MCF 10A (cell line): ENCODE measurements around the gene MTA3. TPM values are rescaled to one million over a fixed set of nuclear protein-coding genes. Genes with fewer than 3 reads are reported as not detected.
A peak's percentile ranks its signal among the peaks of the same experiment; 100 is the strongest.

ENCODE experiments used
- BruUV-seq: library from RNA; stranded (reverse); fragments of 400-500 nt; replicated peaks from 2 replicates; lab custom pipeline; 2021; lab: Mats Ljungman, UMichigan
- CTCF ChIA-PET: fragments of 300-600 bp; sonication (Branson Sonifier 250); formaldehyde crosslinking; extraction: SDS; loops from one replicate; lab custom pipeline; 2021; ENCODE audit warnings: antibody characterized with exemption, inconsistent platforms; lab: Yijun Ruan, JAX
- POLR2A ChIA-PET: fragments of 300-600, 350-650 bp; sonication (Branson Sonifier 250); formaldehyde crosslinking; extraction: SDS; loops from one replicate; lab custom pipeline; 2020; ENCODE audit warnings: antibody characterized with exemption, inconsistent platforms; lab: Yijun Ruan, JAX
- DNase-seq: peaks from one replicate; pipeline ENCODE4 v3.0.0-alpha.2; 2018; ENCODE audit not compliant: unreplicated experiment
- H3K27ac Mint-ChIP-seq: one replicate; pipeline ENCODE4 v1.8.0; 2022; ENCODE audit warnings: mild to moderate bottlenecking, low read depth, mixed read lengths; ENCODE audit not compliant: unreplicated experiment
- H3K27me3 Mint-ChIP-seq: one replicate; pipeline ENCODE4 v1.8.0; 2022; ENCODE audit warnings: mixed read lengths; ENCODE audit not compliant: insufficient read depth, unreplicated experiment
- H3K36me3 Mint-ChIP-seq: one replicate; pipeline ENCODE4 v1.8.0; 2022; ENCODE audit warnings: mild to moderate bottlenecking, moderate library complexity, mixed read lengths; ENCODE audit not compliant: insufficient read depth, unreplicated experiment
- H3K4me1 Mint-ChIP-seq: one replicate; pipeline ENCODE4 v1.8.0; 2022; ENCODE audit warnings: mixed read lengths; ENCODE audit not compliant: insufficient read depth, unreplicated experiment
- H3K4me3 Mint-ChIP-seq: one replicate; pipeline ENCODE4 v1.8.0; 2022; ENCODE audit warnings: mild to moderate bottlenecking, moderate library complexity, mixed read lengths; ENCODE audit not compliant: unreplicated experiment
- H3K9me3 Mint-ChIP-seq: one replicate; pipeline ENCODE4 v1.8.0; 2022; ENCODE audit warnings: mixed read lengths; ENCODE audit not compliant: unreplicated experiment
- CTCF ChIP-seq: fragments of 200-600 bp; IDR thresholded peaks from one replicate; pipeline ENCODE4 v1.8.0; 2022; ENCODE audit warnings: antibody characterized with exemption, mild to moderate bottlenecking; ENCODE audit not compliant: unreplicated experiment
- intact Hi-C: fragments of 100-400 bp; cut with micrococcal nuclease; formaldehyde crosslinking; loops from 2 replicates; pipeline ENCODE4 v1.14.1; 2022
- total RNA-seq: library from RNA; stranded (reverse); gene quantifications from 2 replicates; pipeline ENCODE4 v1.2.3, GENCODE V29; 2022

MTA3 gene
- total RNA-seq, 1 experiment from 2014 or later: 41.4 TPM

GRCh38 chr2:42567364-42567763, 1.1 kb upstream of the MTA3 start:
- intact Hi-C loops: no loop called here
- no peaks in the 10 kb centered on the region for H3K27me3 Mint-ChIP-seq
- peak overlapping the region; percentile 57 for H3K4me3 Mint-ChIP-seq
- peaks cover 22% of the 10 kb centered on the region for H3K4me1 Mint-ChIP-seq
- no peak overlapping the region for H3K27ac Mint-ChIP-seq
- no peak for DNase-seq
- CTCF ChIA-PET: no interaction called here
- TF ChIP-seq CTCF: no peak
- BruUV-seq: no TSS peak
- peaks cover 25% of the 10 kb centered on the region for H3K36me3 Mint-ChIP-seq
- POLR2A ChIA-PET: no interaction called here
- no peaks in the 10 kb centered on the region for H3K9me3 Mint-ChIP-seq

GRCh38 chr2:42567806-42568400, 529 bp upstream of the MTA3 start:
- no peak for TF ChIP-seq CTCF
- intact Hi-C loops: no loop called here
- Mint-ChIP-seq H3K36me3 (peaks cover 30% of the 10 kb centered on the region), H3K9me3 (no peaks in the 10 kb centered on the region), H3K27me3 (no peaks in the 10 kb centered on the region), H3K4me3 (peak overlapping the region; percentile 57), H3K4me1 (peaks cover 22% of the 10 kb centered on the region), H3K27ac (peak overlapping the region; percentile 59)
- BruUV-seq: no TSS peak
- no peak for DNase-seq
- CTCF ChIA-PET: no interaction called here
- POLR2A ChIA-PET: no interaction called here

GRCh38 chr2:42569116-42569711, 782 bp downstream of the MTA3 start:
- ChIA-PET CTCF (no interaction called here), POLR2A (interaction anchor here (1.0 to 1.5 kb wide), 3 partner anchors 8 to 208 kb away, joined by 3 to 4 read pairs (median 4); partner anchors contain the start of gene COX7A2L)
- Mint-ChIP-seq H3K4me1 (peaks cover 22% of the 10 kb centered on the region), H3K27me3 (no peaks in the 10 kb centered on the region), H3K36me3 (peaks cover 30% of the 10 kb centered on the region), H3K27ac (peak overlapping the region; percentile 77), H3K9me3 (no peaks in the 10 kb centered on the region), H3K4me3 (peak overlapping the region; percentile 86)
- no TSS peak for BruUV-seq
- DNase-seq: peak; percentile 26
- TF ChIP-seq CTCF: no peak
- intact Hi-C loops: no loop called here

GRCh38 chr2:42569883-42570282, 1.5 kb downstream of the MTA3 start:
- H3K4me1 Mint-ChIP-seq: peaks cover 22% of the 10 kb centered on the region
- peak overlapping the region; percentile 86 for H3K4me3 Mint-ChIP-seq
- intact Hi-C loops: no loop called here
- peaks cover 35% of the 10 kb centered on the region for H3K36me3 Mint-ChIP-seq
- CTCF ChIA-PET: interaction anchor here (1.6 kb wide), 1 partner anchor 93 kb away, joined by 4 read pairs; no protein-coding TSS in a partner anchor
- H3K27ac Mint-ChIP-seq: peak overlapping the region; percentile 77
- H3K9me3 Mint-ChIP-seq: no peaks in the 10 kb centered on the region
- POLR2A ChIA-PET: interaction anchor here (1.5 kb wide), 1 partner anchor 8 kb away, joined by 4 read pairs; no protein-coding TSS in a partner anchor
- DNase-seq: no peak
- H3K27me3 Mint-ChIP-seq: no peaks in the 10 kb centered on the region
- no TSS peak for BruUV-seq
- TF ChIP-seq CTCF: no peak
